MM.1S (cell line): Measurements from ENCODE around the gene SEMA4C.
A peak's percentile ranks its signal among the peaks of the same experiment; 100 is the strongest.

Source experiments
- DNase-seq: peaks from one replicate; pipeline ENCODE4 v3.0.0-alpha.2; 2015
- H2AFZ ChIP-seq: fragments of 300-600 bp; sonication (generic); 2 replicates; pipeline ENCODE4 v1.6.0; 2016; ENCODE audit warnings: antibody characterized with exemption, low read length
- H3F3A ChIP-seq: fragments of 300-600 bp; sonication (generic); 2 replicates; pipeline ENCODE4 v1.6.1; 2016; ENCODE audit warnings: mild to moderate bottlenecking, antibody characterized with exemption, low read length, moderate library complexity, mixed read lengths; ENCODE audit not compliant: insufficient read depth
- H3K27ac ChIP-seq: fragments of 300-600 bp; sonication (generic); 2 replicates; pipeline ENCODE4 v1.5.1; 2016; ENCODE audit warnings: mild to moderate bottlenecking, low read length
- H3K27me3 ChIP-seq: fragments of 300-600 bp; sonication (generic); replicated peaks from 2 replicates; pipeline ENCODE4 v1.6.0; 2016; ENCODE audit warnings: low read length; ENCODE audit not compliant: insufficient read depth
- H3K36me3 ChIP-seq: fragments of 300-600 bp; sonication (generic); replicated peaks from 2 replicates; pipeline ENCODE4 v1.6.1; 2016; ENCODE audit warnings: mild to moderate bottlenecking, low read length, mixed read lengths; ENCODE audit not compliant: insufficient read depth
- H3K4me1 ChIP-seq: fragments of 300-600 bp; sonication (generic); 2 replicates; pipeline ENCODE4 v1.6.1; 2016; ENCODE audit warnings: low read length, mixed read lengths
- H3K4me2 ChIP-seq: fragments of 300-600 bp; sonication (generic); 2 replicates; pipeline ENCODE4 v1.6.0; 2016; ENCODE audit warnings: low read depth, low read length
- H3K4me3 ChIP-seq: fragments of 300-600 bp; sonication (generic); 2 replicates; pipeline ENCODE4 v1.5.1; 2016; ENCODE audit warnings: low read length, mixed read lengths
- H3K79me2 ChIP-seq: fragments of 300-600 bp; sonication (generic); 2 replicates; pipeline ENCODE4 v1.6.1; 2016; ENCODE audit warnings: mixed run types, low read length, mixed read lengths
- H3K9ac ChIP-seq: fragments of 300-600 bp; sonication (generic); 2 replicates; pipeline ENCODE4 v1.6.1; 2016; ENCODE audit warnings: low read length, mixed read lengths
- H3K9me2 ChIP-seq: fragments of 300-600 bp; sonication (generic); replicated peaks from 2 replicates; pipeline ENCODE4 v1.6.1; 2016; ENCODE audit warnings: mild to moderate bottlenecking, low read length, mixed read lengths; ENCODE audit not compliant: insufficient read depth
- H3K9me3 ChIP-seq: fragments of 300-600 bp; sonication (generic); replicated peaks from 2 replicates; pipeline ENCODE4 v1.6.1; 2016; ENCODE audit warnings: mild to moderate bottlenecking, low read length, mixed read lengths; ENCODE audit not compliant: insufficient read depth
- H4K20me1 ChIP-seq: fragments of 300-600 bp; sonication (generic); 2 replicates; pipeline ENCODE4 v1.6.1; 2016; ENCODE audit warnings: mild to moderate bottlenecking, low read length, moderate library complexity, mixed read lengths; ENCODE audit not compliant: insufficient read depth
- EZH2 ChIP-seq: fragments of 300-600 bp; sonication (generic); optimal IDR thresholded peaks from 2 replicates; pipeline ENCODE3; 2017; ENCODE audit warnings: low read depth, mild to moderate bottlenecking, antibody characterized with exemption, low read length, mixed read lengths
- EZH2phosphoT487 ChIP-seq: fragments of 300-600 bp; sonication (generic); IDR thresholded peaks from 2 replicates; pipeline ENCODE4 v1.6.1; 2018; ENCODE audit warnings: antibody characterized with exemption, low read length
- TF ChIP-seq, protein P1 (sequence below): fragments of 300-600 bp; sonication (generic); IDR thresholded peaks from 2 replicates; pipeline ENCODE4 v1.5.1; 2016; ENCODE audit warnings: antibody characterized with exemption, low read length, mixed read lengths

SEMA4C gene

GRCh38 chr2:96895032-96895745, 25.3 kb upstream of the SEMA4C start:
- Histone ChIP-seq H3K4me1 (peaks cover 18% of the 10 kb centered on the region), H3K27ac (peak overlapping the region; percentile 25; the same call in 1 of the 2 replicates), H3K27me3 (no peaks in the 10 kb centered on the region), H3K9ac (no peak overlapping the region; the same call in 1 of the 2 replicates), H3K4me2 (peak overlapping the region; percentile 29), H3K9me2 (no peaks in the 10 kb centered on the region), H3K36me3 (no peaks in the 10 kb centered on the region), H3K9me3 (no peaks in the 10 kb centered on the region), H3F3A (no peaks in the 10 kb centered on the region), H4K20me1 (no peaks in the 10 kb centered on the region), H3K4me3 (no peak overlapping the region), H2AFZ (peak overlapping the region; percentile 67), H3K79me2 (no peaks in the 10 kb centered on the region)
- no peak for DNase-seq
- TF ChIP-seq, protein P1, sequence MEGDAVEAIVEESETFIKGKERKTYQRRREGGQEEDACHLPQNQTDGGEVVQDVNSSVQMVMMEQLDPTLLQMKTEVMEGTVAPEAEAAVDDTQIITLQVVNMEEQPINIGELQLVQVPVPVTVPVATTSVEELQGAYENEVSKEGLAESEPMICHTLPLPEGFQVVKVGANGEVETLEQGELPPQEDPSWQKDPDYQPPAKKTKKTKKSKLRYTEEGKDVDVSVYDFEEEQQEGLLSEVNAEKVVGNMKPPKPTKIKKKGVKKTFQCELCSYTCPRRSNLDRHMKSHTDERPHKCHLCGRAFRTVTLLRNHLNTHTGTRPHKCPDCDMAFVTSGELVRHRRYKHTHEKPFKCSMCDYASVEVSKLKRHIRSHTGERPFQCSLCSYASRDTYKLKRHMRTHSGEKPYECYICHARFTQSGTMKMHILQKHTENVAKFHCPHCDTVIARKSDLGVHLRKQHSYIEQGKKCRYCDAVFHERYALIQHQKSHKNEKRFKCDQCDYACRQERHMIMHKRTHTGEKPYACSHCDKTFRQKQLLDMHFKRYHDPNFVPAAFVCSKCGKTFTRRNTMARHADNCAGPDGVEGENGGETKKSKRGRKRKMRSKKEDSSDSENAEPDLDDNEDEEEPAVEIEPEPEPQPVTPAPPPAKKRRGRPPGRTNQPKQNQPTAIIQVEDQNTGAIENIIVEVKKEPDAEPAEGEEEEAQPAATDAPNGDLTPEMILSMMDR, result no peak
- no peak for TF ChIP-seq EZH2phosphoT487
- no peak for TF ChIP-seq EZH2

DNA sequence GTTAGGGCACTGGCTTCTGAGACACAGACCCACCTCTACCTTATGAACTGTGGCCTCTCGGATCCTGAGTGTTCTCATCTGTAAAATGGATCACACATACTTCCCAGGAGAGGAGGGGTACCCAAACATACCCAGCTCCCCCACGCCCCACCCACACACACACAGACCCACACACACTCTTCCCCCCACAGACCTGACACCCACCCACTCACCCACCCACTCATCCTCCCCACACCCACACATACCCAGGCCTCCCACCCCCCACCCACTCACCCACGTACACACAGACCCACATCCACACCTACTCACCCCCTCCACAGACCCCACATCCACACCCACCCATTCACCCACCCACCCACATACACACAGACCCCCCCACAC, 24.3 kb upstream of the SEMA4C start:
- Histone ChIP-seq H3K4me2 (no peak overlapping the region), H3K4me3 (no peak overlapping the region), H3K27ac (no peak overlapping the region), H3K9me2 (no peaks in the 10 kb centered on the region), H3K27me3 (no peaks in the 10 kb centered on the region), H3K4me1 (peaks cover 18% of the 10 kb centered on the region), H3K9me3 (no peaks in the 10 kb centered on the region), H4K20me1 (no peaks in the 10 kb centered on the region), H3K9ac (no peak overlapping the region), H3K79me2 (no peaks in the 10 kb centered on the region), H3K36me3 (no peaks in the 10 kb centered on the region), H2AFZ (no peak overlapping the region), H3F3A (no peaks in the 10 kb centered on the region)
- no peak for DNase-seq
- TF ChIP-seq, protein P1, result no peak
- TF ChIP-seq EZH2phosphoT487 (no peak), EZH2 (no peak)

GRCh38 chr2:96893289-96894150, 23.6 kb upstream of the SEMA4C start:
- H3K9me2 ChIP-seq, result no peaks in the 10 kb centered on the region
- H3K4me1 ChIP-seq, result peaks cover 18% of the 10 kb centered on the region
- no peak for DNase-seq
- TF ChIP-seq, protein P1, result no peak
- TF ChIP-seq EZH2phosphoT487 (no peak), EZH2 (no peak)
- H2AFZ ChIP-seq, result no peak overlapping the region
- H3K4me3 ChIP-seq, result no peak overlapping the region
- H3K9me3 ChIP-seq, result no peaks in the 10 kb centered on the region
- no peak overlapping the region for H3K27ac ChIP-seq
- no peaks in the 10 kb centered on the region for H3K27me3 ChIP-seq
- no peak overlapping the region for H3K9ac ChIP-seq
- H4K20me1 ChIP-seq, result no peaks in the 10 kb centered on the region
- no peak overlapping the region for H3K4me2 ChIP-seq
- H3K36me3 ChIP-seq, result no peaks in the 10 kb centered on the region
- no peaks in the 10 kb centered on the region for H3F3A ChIP-seq
- no peaks in the 10 kb centered on the region for H3K79me2 ChIP-seq
